ENCODE measurements around the gene KLHL22. TPM values are rescaled to one million over a fixed set of nuclear protein-coding genes. Genes with fewer than 3 reads are reported as not detected.

KLHL22 gene
- total RNA-seq, 1 experiment from 2014 or later = 26.5 TPM

DNA sequence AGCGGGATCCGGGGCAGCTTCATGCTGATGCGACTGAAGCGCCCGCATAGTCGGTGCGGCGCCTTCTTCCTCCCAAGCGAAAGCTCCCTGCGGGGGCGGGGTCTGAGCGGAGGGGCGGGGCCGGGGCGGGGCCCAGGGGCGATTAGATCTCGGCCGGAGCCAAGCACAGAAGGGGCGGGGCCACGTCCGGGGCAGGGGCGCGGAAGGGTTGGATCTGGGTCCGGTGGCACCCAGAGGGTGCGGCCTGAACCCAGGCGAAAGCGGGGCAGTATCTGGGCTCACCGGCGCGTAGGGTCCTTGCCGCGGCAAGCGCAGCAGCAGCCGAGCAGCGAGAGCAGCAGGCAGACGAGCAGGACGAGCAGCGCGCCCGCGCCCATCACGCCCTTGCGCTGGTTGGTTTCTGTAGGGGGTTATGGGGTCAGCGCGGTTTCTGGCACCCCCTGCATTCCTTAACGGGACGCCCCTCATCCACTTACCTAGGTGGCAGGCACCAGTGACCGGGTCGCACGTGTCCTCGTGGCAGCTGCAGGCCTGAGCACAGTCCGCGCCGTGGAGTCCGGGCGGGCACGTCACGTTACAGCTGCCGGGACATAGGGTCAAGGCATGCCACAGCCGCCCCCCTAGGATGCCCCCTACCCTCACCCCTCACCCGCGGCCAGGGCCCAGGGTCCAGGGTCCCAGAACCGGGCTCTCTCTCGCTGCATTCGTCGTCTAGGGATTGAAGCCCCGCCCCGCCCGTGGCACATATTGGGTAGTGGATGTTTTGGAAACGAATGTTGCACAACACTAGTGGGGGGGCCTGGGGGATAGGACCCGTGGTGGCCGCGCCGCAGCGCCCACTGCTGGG lies 66.1 kb downstream of the KLHL22 start:
- Mint-ChIP-seq H3K27ac (ENCODE audit: unreplicated experiment) (no peak overlapping the region), H3K4me3 (ENCODE audit: low read depth, unreplicated experiment) (peak overlapping the region; percentile 64), H3K9me3 (ENCODE audit: low read depth, unreplicated experiment) (no peaks in the 10 kb centered on the region), H3K36me3 (ENCODE audit: insufficient read depth, unreplicated experiment) (peaks cover 4% of the 10 kb centered on the region), H3K27me3 (ENCODE audit: unreplicated experiment) (peaks cover 56% of the 10 kb centered on the region), H3K4me1 (ENCODE audit: low read depth, unreplicated experiment) (no peaks in the 10 kb centered on the region)
- CTCF ChIA-PET = interaction anchor here (0.7 to 0.8 kb wide), 2 partner anchors 11 to 139 kb away, joined by 3 to 7 read pairs; no protein-coding TSS in a partner anchor
- intact Hi-C loops (cut with micrococcal nuclease; ENCODE audit: unreplicated experiment) = no loop called here
- TF ChIP-seq, protein P1, sequence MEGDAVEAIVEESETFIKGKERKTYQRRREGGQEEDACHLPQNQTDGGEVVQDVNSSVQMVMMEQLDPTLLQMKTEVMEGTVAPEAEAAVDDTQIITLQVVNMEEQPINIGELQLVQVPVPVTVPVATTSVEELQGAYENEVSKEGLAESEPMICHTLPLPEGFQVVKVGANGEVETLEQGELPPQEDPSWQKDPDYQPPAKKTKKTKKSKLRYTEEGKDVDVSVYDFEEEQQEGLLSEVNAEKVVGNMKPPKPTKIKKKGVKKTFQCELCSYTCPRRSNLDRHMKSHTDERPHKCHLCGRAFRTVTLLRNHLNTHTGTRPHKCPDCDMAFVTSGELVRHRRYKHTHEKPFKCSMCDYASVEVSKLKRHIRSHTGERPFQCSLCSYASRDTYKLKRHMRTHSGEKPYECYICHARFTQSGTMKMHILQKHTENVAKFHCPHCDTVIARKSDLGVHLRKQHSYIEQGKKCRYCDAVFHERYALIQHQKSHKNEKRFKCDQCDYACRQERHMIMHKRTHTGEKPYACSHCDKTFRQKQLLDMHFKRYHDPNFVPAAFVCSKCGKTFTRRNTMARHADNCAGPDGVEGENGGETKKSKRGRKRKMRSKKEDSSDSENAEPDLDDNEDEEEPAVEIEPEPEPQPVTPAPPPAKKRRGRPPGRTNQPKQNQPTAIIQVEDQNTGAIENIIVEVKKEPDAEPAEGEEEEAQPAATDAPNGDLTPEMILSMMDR (IDR thresholded peaks at IDR 0.05; ENCODE audit: unreplicated experiment) = no peak
- no TSS peak for BruUV-seq (replicated peaks)
- DNase-seq = peak; percentile 58

DNA sequence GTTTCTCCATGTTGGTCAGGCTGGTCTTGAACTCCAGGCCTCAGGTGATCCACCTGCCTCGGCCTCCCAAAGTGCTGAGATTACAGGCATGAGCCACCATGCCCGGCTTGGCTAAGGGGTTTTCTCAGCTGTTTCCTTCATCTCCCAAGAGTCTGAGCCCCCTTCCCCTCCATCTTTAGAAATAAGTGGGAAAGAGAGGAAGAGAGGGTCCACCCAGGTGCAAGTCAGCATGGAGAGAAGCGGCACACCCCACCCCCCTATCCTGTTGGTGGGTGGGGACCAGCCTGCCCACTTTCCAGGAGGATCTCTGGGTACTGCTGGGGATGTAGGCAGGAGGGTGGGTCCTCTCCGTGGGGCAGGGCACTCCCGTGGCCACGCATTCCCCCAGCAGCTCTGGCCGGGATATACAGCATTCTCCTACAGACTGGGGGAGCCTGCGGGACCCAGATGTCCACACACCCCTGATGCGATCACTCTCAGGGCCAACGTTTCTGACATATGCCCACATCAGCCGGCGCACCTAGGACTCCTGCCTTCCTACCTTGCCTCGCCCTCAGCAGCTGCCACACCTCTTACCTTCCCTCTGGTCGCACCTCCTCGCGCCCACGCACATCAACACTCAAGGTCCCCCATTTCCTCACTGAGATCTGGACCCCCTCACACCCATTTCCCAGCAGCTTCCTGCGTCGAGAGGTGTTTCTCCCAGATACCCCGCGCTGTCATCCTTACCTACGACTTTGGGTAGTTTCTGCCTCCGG lies 66.9 kb downstream of the KLHL22 start:
- CTCF ChIA-PET = interaction anchor here (0.7 to 0.8 kb wide), 2 partner anchors 10 to 139 kb away, joined by 3 to 7 read pairs; no protein-coding TSS in a partner anchor
- Mint-ChIP-seq H3K36me3 (ENCODE audit: insufficient read depth, unreplicated experiment) (peaks cover 4% of the 10 kb centered on the region), H3K27me3 (ENCODE audit: unreplicated experiment) (peaks cover 48% of the 10 kb centered on the region), H3K4me1 (ENCODE audit: low read depth, unreplicated experiment) (peaks cover 2% of the 10 kb centered on the region), H3K9me3 (ENCODE audit: low read depth, unreplicated experiment) (no peaks in the 10 kb centered on the region), H3K4me3 (ENCODE audit: low read depth, unreplicated experiment) (peak overlapping the region; percentile 64), H3K27ac (ENCODE audit: unreplicated experiment) (no peak overlapping the region)
- intact Hi-C loops (cut with micrococcal nuclease; ENCODE audit: unreplicated experiment) = no loop called here
- DNase-seq = no peak
- TF ChIP-seq, protein P1 (IDR thresholded peaks at IDR 0.05; ENCODE audit: unreplicated experiment) = no peak
- no TSS peak for BruUV-seq (replicated peaks)

DNA sequence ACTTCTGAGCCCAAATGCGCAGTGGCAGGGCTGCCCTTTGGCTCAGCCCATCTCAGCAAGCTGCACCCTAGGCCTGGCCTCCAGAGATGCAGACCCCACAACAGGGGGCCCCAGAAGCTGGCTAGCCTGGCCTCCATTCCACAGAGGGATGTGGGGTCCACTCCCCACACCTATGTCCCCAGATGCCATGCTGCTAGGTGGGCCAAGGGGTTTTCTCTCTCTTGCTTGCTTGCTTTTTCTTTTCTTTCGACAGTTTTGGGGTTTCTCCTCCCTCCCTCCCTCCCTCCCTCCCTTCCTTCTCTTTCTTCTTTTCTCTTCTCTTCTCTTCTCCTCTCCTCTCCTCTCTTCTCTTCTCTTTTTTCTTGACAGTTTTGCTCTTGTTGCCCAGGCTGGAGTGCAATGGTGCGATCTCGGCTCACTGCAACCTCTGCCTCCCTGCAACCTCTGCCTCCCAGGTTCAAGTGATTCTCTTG lies 67.6 kb downstream of the KLHL22 start:
- Mint-ChIP-seq H3K36me3 (ENCODE audit: insufficient read depth, unreplicated experiment) (peaks cover 4% of the 10 kb centered on the region), H3K27me3 (ENCODE audit: unreplicated experiment) (peaks cover 41% of the 10 kb centered on the region), H3K27ac (ENCODE audit: unreplicated experiment) (no peak overlapping the region), H3K4me1 (ENCODE audit: low read depth, unreplicated experiment) (peaks cover 7% of the 10 kb centered on the region), H3K4me3 (ENCODE audit: low read depth, unreplicated experiment) (no peak overlapping the region), H3K9me3 (ENCODE audit: low read depth, unreplicated experiment) (no peaks in the 10 kb centered on the region)
- TF ChIP-seq, protein P1 (IDR thresholded peaks at IDR 0.05; ENCODE audit: unreplicated experiment) = no peak
- no TSS peak for BruUV-seq (replicated peaks)
- intact Hi-C loops (cut with micrococcal nuclease; ENCODE audit: unreplicated experiment) = no loop called here
- no peak for DNase-seq
- CTCF ChIA-PET = no interaction called here

DNA sequence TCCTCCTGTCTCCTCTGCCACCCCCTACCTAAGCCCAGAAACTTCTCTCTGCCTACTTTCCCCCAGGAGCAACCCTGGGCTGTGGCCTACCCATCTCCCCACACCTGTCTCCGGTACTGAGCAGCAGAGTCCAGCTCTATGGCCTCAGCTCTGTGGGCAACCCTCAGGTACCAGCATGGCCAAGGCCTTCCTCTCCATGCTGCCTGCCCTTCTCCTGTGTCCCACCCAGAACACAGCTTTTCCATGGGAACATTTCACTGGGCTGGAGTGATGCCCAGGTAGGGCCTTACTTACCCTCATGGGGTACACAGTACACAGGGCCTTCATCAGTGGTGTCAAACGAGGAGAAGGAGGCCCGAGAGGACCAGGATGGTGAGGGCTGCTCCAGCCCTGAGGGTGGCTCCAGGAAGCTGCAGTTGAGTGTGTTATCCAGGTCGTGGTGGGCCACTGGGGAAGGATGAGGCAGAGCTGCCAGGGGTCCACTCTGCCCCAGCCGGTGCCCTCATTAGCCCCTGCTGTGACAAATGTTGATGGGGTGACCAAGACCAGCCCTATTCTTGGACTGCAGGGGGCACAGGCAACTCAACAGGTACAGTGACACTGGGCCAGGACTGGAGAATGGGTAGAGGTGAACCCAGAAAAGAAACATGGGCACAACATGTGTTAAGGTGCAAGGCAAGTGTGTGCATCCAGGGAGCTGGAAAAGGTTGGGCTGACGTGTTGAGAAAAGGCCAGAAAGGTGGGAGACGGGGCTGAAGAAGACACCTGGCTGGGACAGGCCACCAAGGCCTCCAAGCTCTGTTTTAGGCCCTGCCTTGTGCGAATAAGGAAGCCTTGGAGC lies 68.3 kb downstream of the KLHL22 start:
- CTCF ChIA-PET = no interaction called here
- Mint-ChIP-seq H3K27me3 (ENCODE audit: unreplicated experiment) (peaks cover 34% of the 10 kb centered on the region), H3K4me1 (ENCODE audit: low read depth, unreplicated experiment) (peaks cover 7% of the 10 kb centered on the region), H3K4me3 (ENCODE audit: low read depth, unreplicated experiment) (no peak overlapping the region), H3K36me3 (ENCODE audit: insufficient read depth, unreplicated experiment) (peaks cover 4% of the 10 kb centered on the region), H3K9me3 (ENCODE audit: low read depth, unreplicated experiment) (no peaks in the 10 kb centered on the region), H3K27ac (ENCODE audit: unreplicated experiment) (no peak overlapping the region)
- intact Hi-C loops (cut with micrococcal nuclease; ENCODE audit: unreplicated experiment) = no loop called here
- TF ChIP-seq, protein P1 (IDR thresholded peaks at IDR 0.05; ENCODE audit: unreplicated experiment) = no peak
- DNase-seq = no peak
- no TSS peak for BruUV-seq (replicated peaks)
